ENCODE measurements around the gene PDP2. TPM values are rescaled to one million over a fixed set of nuclear protein-coding genes. Genes with fewer than 3 reads are reported as not detected.

PDP2 gene
- total and polyA plus RNA-seq, 7 donors, result 2.6 to 8.3 (median 5.1) TPM

- TF ChIP-seq POLR2AphosphoS5 (IDR thresholded peaks at IDR 0.05) (no peak), CTCF (IDR thresholded peaks at IDR 0.05) (no peak), POLR2A (IDR thresholded peaks at IDR 0.05) (no peak), EP300 (IDR thresholded peaks at IDR 0.05) (no peak)
- Histone ChIP-seq H3K27me3 (no peaks in the 10 kb centered on the region), H3K36me3 (no peaks in the 10 kb centered on the region), H3K4me1 (peaks cover 0 to 69% (median 65%) of the 10 kb centered on the region in 4 donors), H3K9me3 (no peaks in the 10 kb centered on the region), H3K4me3 (no peak overlapping the region), H3K27ac (peak overlapping the region; percentile 84 to 96 (median 90))
- 80 to 84% methylated on average over 2 of the region's 2 CpGs for WGBS, 2 donors
- intact Hi-C loops (cut with DNase I), result loop anchor here (1.0 to 10.0 kb wide), 2 partner anchors 26 to 256 kb away; partner anchors contain the start of genes B3GNT9, FBXL8, RRAD and TRADD
- DNase-seq, result no peak
Observed at GRCh38 chr16:66898933-66899309, 18.6 kb downstream of the PDP2 start.

- DNase-seq, result no peak
- Histone ChIP-seq H3K9me3 (no peaks in the 10 kb centered on the region), H3K4me3 (no peak overlapping the region), H3K27me3 (no peaks in the 10 kb centered on the region), H3K36me3 (no peaks in the 10 kb centered on the region), H3K4me1 (peaks cover 0 to 74% (median 70%) of the 10 kb centered on the region in 4 donors), H3K27ac (peak overlapping the region; percentile 84 to 96 (median 90))
- intact Hi-C loops (cut with DNase I), result loop anchor here (10.0 kb wide), 1 partner anchor 255 kb away; the partner anchor contains the start of genes B3GNT9, FBXL8 and TRADD
- TF ChIP-seq EP300 (IDR thresholded peaks at IDR 0.05), result peak in 1 of 4 donors; percentile 11
- TF ChIP-seq POLR2A (IDR thresholded peaks at IDR 0.05), result no peak
- TF ChIP-seq CTCF (IDR thresholded peaks at IDR 0.05), result no peak
- TF ChIP-seq POLR2AphosphoS5 (IDR thresholded peaks at IDR 0.05), result peak in 3 of 4 donors; percentile 49 to 71 (median 64)
- 86 to 90% methylated on average over 6 of the region's 6 CpGs for WGBS, 2 donors
Observed at GRCh38 chr16:66899310-66899944, 19.1 kb downstream of the PDP2 start.

- peak overlapping the region; percentile 84 to 96 (median 90) for H3K27ac ChIP-seq
- intact Hi-C loops (cut with DNase I), result loop anchor here (10.0 kb wide), 1 partner anchor 255 kb away; the partner anchor contains the start of genes B3GNT9, FBXL8 and TRADD
- H3K9me3 ChIP-seq, result no peaks in the 10 kb centered on the region
- H3K4me1 ChIP-seq, result peaks cover 0 to 81% (median 77%) of the 10 kb centered on the region in 4 donors
- TF ChIP-seq CTCF (IDR thresholded peaks at IDR 0.05) (no peak), EP300 (IDR thresholded peaks at IDR 0.05) (peak in 2 of 4 donors; percentile 6 to 72), POLR2A (IDR thresholded peaks at IDR 0.05) (no peak), POLR2AphosphoS5 (IDR thresholded peaks at IDR 0.05) (peak; percentile 3 to 76 (median 63))
- 29 to 48% methylated on average over 9 of the region's 9 CpGs for WGBS, 2 donors
- H3K27me3 ChIP-seq, result no peaks in the 10 kb centered on the region
- no peaks in the 10 kb centered on the region for H3K36me3 ChIP-seq
- H3K4me3 ChIP-seq, result no peak overlapping the region
- DNase-seq, result peak; percentile 93
Observed at GRCh38 chr16:66899945-66900710, 19.8 kb downstream of the PDP2 start.

- intact Hi-C loops (cut with DNase I), result no loop called here
- TF ChIP-seq POLR2AphosphoS5 (IDR thresholded peaks at IDR 0.05) (peak in 2 of 4 donors; percentile 35 to 62), EP300 (IDR thresholded peaks at IDR 0.05) (peak in 1 of 4 donors; percentile 62), CTCF (IDR thresholded peaks at IDR 0.05) (no peak), POLR2A (IDR thresholded peaks at IDR 0.05) (no peak)
- peaks cover 0 to 83% (median 81%) of the 10 kb centered on the region in 4 donors for H3K4me1 ChIP-seq
- peak overlapping the region; percentile 84 to 96 (median 90) for H3K27ac ChIP-seq
- DNase-seq, result no peak
- WGBS, 2 donors, result 15 to 52% methylated on average over 7 of the region's 7 CpGs
- no peaks in the 10 kb centered on the region for H3K27me3 ChIP-seq
- no peaks in the 10 kb centered on the region for H3K9me3 ChIP-seq
- H3K4me3 ChIP-seq, result no peak overlapping the region
- H3K36me3 ChIP-seq, result no peaks in the 10 kb centered on the region
Observed at GRCh38 chr16:66900721-66901441, 20.6 kb downstream of the PDP2 start.
